ENCODE measurements around the gene IFITM5. TPM values are rescaled to one million over a fixed set of nuclear protein-coding genes. Genes with fewer than 3 reads are reported as not detected.

Gene IFITM5
- not detected for total RNA-seq
- polyA plus RNA-seq = not detected
- long read RNA-seq, donor 1 = 0 reads
- long read RNA-seq, donor 2 = 0 reads
- long read RNA-seq, donor 3 = 0 reads

DNA sequence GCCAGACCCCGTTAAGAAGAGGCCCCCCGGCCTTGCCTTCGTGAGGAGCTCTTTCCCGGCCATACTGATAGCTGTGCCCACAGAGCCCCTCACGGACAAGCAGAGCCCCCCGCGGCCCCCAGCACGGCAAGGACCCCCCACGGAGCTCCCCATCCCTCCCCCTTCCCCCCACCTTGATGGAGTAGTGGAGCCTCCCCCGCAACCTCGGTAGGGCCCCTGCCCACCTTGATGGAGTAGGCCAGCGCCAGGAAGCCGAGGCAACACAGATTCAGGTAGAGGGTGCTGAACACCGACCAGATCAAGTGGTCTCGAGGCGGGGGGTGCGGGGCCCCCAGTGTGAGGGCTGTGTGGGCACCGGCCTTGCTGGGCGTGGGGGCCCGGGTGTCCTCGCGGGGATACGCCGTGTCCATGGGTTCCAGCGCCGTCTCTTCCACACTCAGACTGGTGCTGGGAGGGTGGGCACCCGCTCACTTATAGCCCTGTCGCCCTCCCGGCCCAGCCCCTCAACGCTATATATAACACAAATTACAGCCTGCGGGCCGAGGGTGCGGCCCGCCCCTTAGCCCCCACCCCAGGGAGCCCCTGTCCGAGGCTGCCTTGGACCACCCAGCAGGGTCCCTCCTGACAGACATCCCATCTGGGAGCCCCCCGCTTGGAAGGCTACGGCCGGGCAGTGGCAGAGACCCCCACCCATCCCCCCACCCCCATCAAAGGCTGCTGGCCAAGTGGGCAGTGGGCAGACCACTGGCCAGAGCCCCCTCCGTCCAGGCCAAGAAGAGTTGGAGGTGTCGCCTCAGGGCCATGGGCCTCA, at the start of gene IFITM5:
Gene IFITM5 (minus strand): TSS at position 446 of the 811 bp plus-strand sequence. CDS start 36 bp downstream, at position 410.
- WGBS, 2 donors = 64 to 71% methylated on average over 39 to 40 of the region's 40 CpGs
- Histone ChIP-seq H3K27me3 (peaks cover 0 to 50% (median 30%) of the 10 kb centered on the region in 7 donors), H3K9me3 (no peaks in the 10 kb centered on the region), H3K4me3 (no peak within 1 kb of the TSS), H3K4me1 (peaks cover 0 to 29% (median 10%) of the 10 kb centered on the region in 9 donors), H3K27ac (no peak within 1 kb of the TSS), H3K36me3 (peaks cover 0 to 9% (median 0%) of the 10 kb centered on the region in 9 donors)
- TF ChIP-seq, protein P1, sequence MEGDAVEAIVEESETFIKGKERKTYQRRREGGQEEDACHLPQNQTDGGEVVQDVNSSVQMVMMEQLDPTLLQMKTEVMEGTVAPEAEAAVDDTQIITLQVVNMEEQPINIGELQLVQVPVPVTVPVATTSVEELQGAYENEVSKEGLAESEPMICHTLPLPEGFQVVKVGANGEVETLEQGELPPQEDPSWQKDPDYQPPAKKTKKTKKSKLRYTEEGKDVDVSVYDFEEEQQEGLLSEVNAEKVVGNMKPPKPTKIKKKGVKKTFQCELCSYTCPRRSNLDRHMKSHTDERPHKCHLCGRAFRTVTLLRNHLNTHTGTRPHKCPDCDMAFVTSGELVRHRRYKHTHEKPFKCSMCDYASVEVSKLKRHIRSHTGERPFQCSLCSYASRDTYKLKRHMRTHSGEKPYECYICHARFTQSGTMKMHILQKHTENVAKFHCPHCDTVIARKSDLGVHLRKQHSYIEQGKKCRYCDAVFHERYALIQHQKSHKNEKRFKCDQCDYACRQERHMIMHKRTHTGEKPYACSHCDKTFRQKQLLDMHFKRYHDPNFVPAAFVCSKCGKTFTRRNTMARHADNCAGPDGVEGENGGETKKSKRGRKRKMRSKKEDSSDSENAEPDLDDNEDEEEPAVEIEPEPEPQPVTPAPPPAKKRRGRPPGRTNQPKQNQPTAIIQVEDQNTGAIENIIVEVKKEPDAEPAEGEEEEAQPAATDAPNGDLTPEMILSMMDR (IDR thresholded peaks at IDR 0.05) = no peak
- peak in 1 of 2 donors; percentile 6 for DNase-seq
- ATAC-seq = no peak
- intact Hi-C loops (cut with DNase I) = no loop called here

DNA sequence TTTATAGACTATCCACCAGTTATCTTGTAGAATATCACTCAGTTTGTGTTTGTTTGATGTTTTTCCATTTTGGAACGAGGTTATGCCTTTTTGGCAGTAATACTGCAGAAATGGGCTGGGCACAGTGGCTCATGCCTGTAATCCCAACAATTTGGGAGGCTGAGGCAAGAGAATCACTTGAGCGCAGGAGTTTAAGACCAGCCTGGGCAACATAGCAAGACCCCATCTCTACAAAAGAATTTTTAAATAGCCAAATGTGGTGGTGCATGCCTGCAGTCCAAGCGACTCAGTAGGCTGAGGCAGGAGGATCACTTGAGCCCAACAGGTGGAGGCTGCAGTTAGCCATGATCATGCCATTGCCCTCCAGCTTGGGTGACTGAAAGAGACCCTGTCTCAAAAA, 47.2 kb upstream of the IFITM5 start:
- Histone ChIP-seq H3K27me3 (no peaks in the 10 kb centered on the region), H3K27ac (no peak overlapping the region), H3K9me3 (no peaks in the 10 kb centered on the region), H3K4me3 (no peak overlapping the region), H3K4me1 (peaks cover 0 to 17% (median 6%) of the 10 kb centered on the region in 9 donors), H3K36me3 (no peaks in the 10 kb centered on the region)
- intact Hi-C loops (cut with DNase I) = no loop called here
- TF ChIP-seq, protein P1 (IDR thresholded peaks at IDR 0.05) = no peak
- ATAC-seq = no peak
- DNase-seq = no peak
- WGBS, 2 donors = 86 to 87% methylated on average over 3 of the region's 3 CpGs

DNA sequence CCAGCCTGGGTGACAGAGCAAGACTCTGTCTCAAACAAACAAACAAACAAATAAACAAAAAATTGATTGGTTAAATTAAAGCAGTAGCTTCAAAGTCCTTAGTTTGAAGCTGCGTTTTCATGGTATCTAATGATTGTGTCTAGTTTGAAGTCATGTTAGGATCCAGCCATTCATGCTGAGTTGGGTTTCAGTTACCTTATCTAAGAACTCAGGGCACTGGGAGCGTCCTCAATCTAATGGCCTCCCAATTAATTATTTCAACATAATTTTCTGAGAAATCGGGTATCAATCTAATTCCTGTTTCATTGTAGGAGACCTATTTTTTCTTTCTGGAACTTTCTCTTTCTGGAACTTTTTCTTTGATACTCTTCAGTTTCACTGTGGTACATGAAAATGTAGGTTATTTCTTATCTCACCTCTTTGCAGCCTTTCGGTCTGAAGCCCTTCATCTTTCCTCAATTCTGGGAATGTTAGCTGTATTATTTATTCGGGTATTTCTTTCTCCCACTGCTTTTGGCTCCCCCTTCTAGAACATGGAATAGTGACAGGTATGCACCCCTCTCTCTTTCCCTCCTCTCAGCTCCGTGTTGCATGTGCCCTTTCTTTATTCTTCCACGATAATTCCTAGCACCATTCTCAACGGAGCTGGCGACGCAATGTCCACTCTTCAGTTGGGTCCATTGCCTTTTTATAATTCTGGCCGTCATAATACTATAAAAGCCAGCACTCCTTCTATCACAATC, 45.7 kb upstream of the IFITM5 start:
- DNase-seq (no peak), ATAC-seq (no peak)
- Histone ChIP-seq H3K27me3 (no peaks in the 10 kb centered on the region), H3K36me3 (no peaks in the 10 kb centered on the region), H3K4me1 (peaks cover 0 to 12% (median 4%) of the 10 kb centered on the region in 9 donors), H3K27ac (no peak overlapping the region), H3K4me3 (no peak overlapping the region), H3K9me3 (no peaks in the 10 kb centered on the region)
- intact Hi-C loops (cut with DNase I) = no loop called here
- 88 to 90% methylated on average over 11 of the region's 11 CpGs for WGBS, 2 donors
- TF ChIP-seq, protein P1 (IDR thresholded peaks at IDR 0.05) = no peak

DNA sequence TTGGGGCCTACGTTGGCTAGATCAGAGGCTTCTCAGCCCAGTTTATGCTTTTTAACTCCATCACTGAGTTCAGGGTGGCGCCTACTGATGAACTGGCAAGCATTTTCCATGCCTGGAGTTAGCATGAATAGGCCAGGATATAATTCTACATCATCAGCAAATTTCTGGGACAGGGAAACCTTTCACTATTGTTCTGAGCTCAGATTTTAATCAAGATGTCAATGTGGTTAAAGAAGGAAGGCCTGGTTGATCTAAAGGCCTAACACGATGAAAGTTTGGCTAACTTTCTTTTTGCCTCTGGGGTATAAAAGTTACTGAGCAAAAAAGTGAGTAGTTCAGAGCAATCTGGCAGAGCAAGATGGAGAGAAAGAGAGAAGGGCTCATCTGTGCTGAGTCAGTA, 43.0 kb upstream of the IFITM5 start:
- TF ChIP-seq, protein P1 (IDR thresholded peaks at IDR 0.05) = no peak
- no peak for DNase-seq
- H3K9me3 ChIP-seq = no peaks in the 10 kb centered on the region
- 66 to 68% methylated on average over 3 of the region's 3 CpGs for WGBS, 2 donors
- peak in 6 of 8 donors; percentile 51 to 86 (median 72) for ATAC-seq
- H3K27ac ChIP-seq = peak overlapping the region; percentile 8 to 78 (median 57)
- no peaks in the 10 kb centered on the region for H3K36me3 ChIP-seq
- no peak overlapping the region for H3K4me3 ChIP-seq
- H3K27me3 ChIP-seq = no peaks in the 10 kb centered on the region
- peaks cover 0 to 14% (median 0%) of the 10 kb centered on the region in 9 donors for H3K4me1 ChIP-seq
- intact Hi-C loops (cut with DNase I) = no loop called here
